GM23338 (cell line): Measurements from ENCODE around the gene CACNG6. TPM values are rescaled to one million over a fixed set of nuclear protein-coding genes. Genes with fewer than 3 reads are reported as not detected.

Experiments used
- ATAC-seq: fragments of 200-7000 bp; cut with Tn5 transposase; 3 replicates; pipeline ENCODE4 v1.9.1; 2020
- DNase-seq: peaks from one replicate; pipeline ENCODE4 v3.0.0-alpha.2; 2015; ENCODE audit warnings: low spot score
- H2AFZ ChIP-seq: fragments of 200-600 bp; sonication (generic); 2 replicates; pipeline ENCODE4 v1.8.0; 2016; ENCODE audit warnings: antibody characterized with exemption, mild to moderate bottlenecking, moderate library complexity
- H3F3A ChIP-seq: fragments of 200-600 bp; sonication (generic); replicated peaks from 2 replicates; pipeline ENCODE4 v1.8.0; 2017; ENCODE audit warnings: antibody characterized with exemption, mixed run types, low read depth
- H3K27ac ChIP-seq: fragments of 200-600 bp; sonication (generic); 2 replicates; pipeline ENCODE4 v1.6.1; 2016; ENCODE audit warnings: low read depth
- H3K27me3 ChIP-seq: fragments of 200-600 bp; sonication (generic); 2 replicates; pipeline ENCODE4 v1.8.0; 2016; ENCODE audit warnings: mild to moderate bottlenecking, mixed run types, moderate library complexity; ENCODE audit not compliant: insufficient read depth
- H3K36me3 ChIP-seq: fragments of 200-600 bp; sonication (generic); 2 replicates; pipeline ENCODE4 v1.8.0; 2016; ENCODE audit warnings: mild to moderate bottlenecking; ENCODE audit not compliant: insufficient read depth
- H3K4me1 ChIP-seq: fragments of 200-600 bp; sonication (generic); 2 replicates; pipeline ENCODE4 v1.8.0; 2016; ENCODE audit warnings: mild to moderate bottlenecking, moderate library complexity; ENCODE audit not compliant: insufficient read depth
- H3K4me2 ChIP-seq: fragments of 200-600 bp; sonication (generic); 2 replicates; pipeline ENCODE4 v1.7.1; 2017; ENCODE audit warnings: mixed run types
- H3K4me3 ChIP-seq: fragments of 200-600 bp; sonication (generic); 2 replicates; pipeline ENCODE4 v1.6.1; 2016; ENCODE audit warnings: mixed run types
- H3K79me2 ChIP-seq: fragments of 200-600 bp; sonication (generic); replicated peaks from 2 replicates; pipeline ENCODE4 v1.8.0; 2017; ENCODE audit warnings: mild to moderate bottlenecking; ENCODE audit not compliant: insufficient read depth
- H3K9me2 ChIP-seq: fragments of 200-600 bp; sonication (generic); 2 replicates; pipeline ENCODE4 v1.8.0; 2017; ENCODE audit not compliant: insufficient read depth
- H4K20me1 ChIP-seq: fragments of 200-600 bp; sonication (generic); replicated peaks from 2 replicates; pipeline ENCODE4 v1.8.0; 2017; ENCODE audit warnings: mild to moderate bottlenecking; ENCODE audit not compliant: insufficient read depth
- H3K27ac Mint-ChIP-seq: 2 replicates; pipeline ENCODE4 v1.8.0; 2020; ENCODE audit warnings: inconsistent platforms, mild to moderate bottlenecking, moderate library complexity, mixed read lengths
- H3K27me3 Mint-ChIP-seq: 3 replicates; pipeline ENCODE4 v1.8.0; 2022; ENCODE audit warnings: low read depth, mild to moderate bottlenecking, moderate library complexity, mixed read lengths, inconsistent platforms; ENCODE audit not compliant: insufficient read depth, poor library complexity
- H3K36me3 Mint-ChIP-seq: 3 replicates; pipeline ENCODE4 v1.8.0; 2021; ENCODE audit warnings: low read depth, mild to moderate bottlenecking, inconsistent platforms, moderate library complexity, mixed read lengths
- H3K4me1 Mint-ChIP-seq: 3 replicates; pipeline ENCODE4 v1.8.0; 2020; ENCODE audit warnings: mild to moderate bottlenecking, inconsistent platforms, mixed read lengths
- H3K4me3 Mint-ChIP-seq: 3 replicates; pipeline ENCODE4 v1.8.0; 2021; ENCODE audit warnings: moderate library complexity, mild to moderate bottlenecking, inconsistent platforms, mixed read lengths
- H3K9me3 Mint-ChIP-seq: 3 replicates; pipeline ENCODE4 v1.8.0; 2020; ENCODE audit warnings: moderate library complexity, mild to moderate bottlenecking, inconsistent platforms, mixed read lengths
- CREB1 ChIP-seq: fragments of 250-450 bp; sonication (Bioruptor Pico); IDR thresholded peaks from 2 replicates; pipeline ENCODE4 v1.5.0; 2020; ENCODE audit warnings: low read depth, mild to moderate bottlenecking, moderate library complexity
- EZH2 ChIP-seq: fragments of 200-600 bp; sonication (generic); IDR thresholded peaks from one replicate; pipeline ENCODE4 v1.8.0; 2017; ENCODE audit warnings: antibody characterized with exemption, mild to moderate bottlenecking, low read depth; ENCODE audit not compliant: unreplicated experiment
- JUNB ChIP-seq: IDR thresholded peaks from one replicate; pipeline ENCODE4 v1.6.1; 2016; ENCODE audit warnings: antibody characterized with exemption; ENCODE audit not compliant: unreplicated experiment
- NANOG ChIP-seq: IDR thresholded peaks from 2 replicates; pipeline ENCODE4 v1.6.1; 2016; ENCODE audit warnings: antibody characterized with exemption, borderline replicate concordance
- POLR2AphosphoS5 ChIP-seq: IDR thresholded peaks from 2 replicates; pipeline ENCODE4 v1.6.1; 2016; ENCODE audit warnings: antibody characterized with exemption, low read depth
- STAT1 ChIP-seq: IDR thresholded peaks from one replicate; pipeline ENCODE4 v1.6.1; 2016; ENCODE audit warnings: antibody characterized with exemption; ENCODE audit not compliant: unreplicated experiment
- ZNF331 ChIP-seq: fragments of 250-450 bp; sonication (Bioruptor Pico); IDR thresholded peaks from 2 replicates; pipeline ENCODE4 v1.5.0; 2020; ENCODE audit warnings: low read depth, mild to moderate bottlenecking, moderate library complexity
- polyA plus RNA-seq: library from polyadenylated mRNA; unstranded; fragments of >200 nt; fragmentation: Nextera tagmentation; extraction: Ambion mirVana; gene quantifications from 2 replicates; pipeline ENCODE4 v1.2.1, GENCODE V29; 2016
- total RNA-seq: library from RNA; depleted of rRNA; stranded (reverse); fragments of >200 nt; shearing (Covaris generic); gene quantifications from 2 replicates; pipeline ENCODE4 v1.2.3, GENCODE V29; 2014
- TF ChIP-seq, protein P1 (sequence below): IDR thresholded peaks from one replicate; pipeline ENCODE4 v1.6.1; 2018; ENCODE audit warnings: antibody characterized with exemption; ENCODE audit not compliant: unreplicated experiment
- TF ChIP-seq, protein P2 (sequence below), 2 experiments: fragments of 200-600 bp in 1 of 2; sonication (generic) in 1 of 2; conservative IDR thresholded peaks; 2 replicates each; pipeline versions ENCODE4 v1.5.1 to v1.6.1; 2016 to 2017; ENCODE audit warnings: antibody characterized with exemption in 2 of 2, low read depth in 2 of 2, mild to moderate bottlenecking in 2 of 2, moderate library complexity in 1 of 2
- TF ChIP-seq, protein P3 (sequence below): fragments of 250-450 bp; sonication (Bioruptor Pico); IDR thresholded peaks from 2 replicates; pipeline ENCODE4 v1.5.0; 2020; ENCODE audit warnings: mild to moderate bottlenecking, moderate library complexity

Gene CACNG6
- total and polyA plus RNA-seq, 2 experiments from 2014 or later = 0.38 to 1.5 TPM

DNA sequence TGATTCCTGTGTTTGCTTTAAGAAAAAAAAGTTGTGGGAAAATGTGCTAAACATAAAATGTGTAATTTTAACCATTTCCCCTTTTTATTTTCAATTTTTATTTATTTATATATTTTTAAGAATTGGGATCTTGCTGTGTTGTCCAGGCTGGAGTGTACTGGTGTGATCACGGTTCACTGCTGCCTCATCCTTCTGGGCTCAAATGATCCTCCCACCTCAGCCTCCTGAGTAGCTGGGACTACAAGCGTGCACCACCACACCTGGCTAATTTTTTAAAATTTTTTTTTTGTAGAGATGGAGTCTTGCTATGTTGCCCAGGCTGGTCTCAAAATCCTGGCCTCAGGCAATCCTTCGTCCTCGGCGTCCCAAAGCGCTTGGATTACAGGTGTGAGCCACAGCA lies 19.0 kb downstream of the CACNG6 start:
- H3K9me2 ChIP-seq = no peaks in the 10 kb centered on the region
- no peak overlapping the region for H3K4me3 ChIP-seq
- ATAC-seq = no peak
- no peak overlapping the region for H2AFZ ChIP-seq
- Mint-ChIP-seq H3K27ac (no peak overlapping the region), H3K36me3 (no peaks in the 10 kb centered on the region), H3K4me3 (no peak overlapping the region), H3K27me3 (peaks cover 11% of the 10 kb centered on the region), H3K4me1 (peaks cover 24% of the 10 kb centered on the region), H3K9me3 (no peaks in the 10 kb centered on the region; the same call in 2 of the 3 replicates)
- TF ChIP-seq EZH2 = no peak
- TF ChIP-seq, protein P1, sequence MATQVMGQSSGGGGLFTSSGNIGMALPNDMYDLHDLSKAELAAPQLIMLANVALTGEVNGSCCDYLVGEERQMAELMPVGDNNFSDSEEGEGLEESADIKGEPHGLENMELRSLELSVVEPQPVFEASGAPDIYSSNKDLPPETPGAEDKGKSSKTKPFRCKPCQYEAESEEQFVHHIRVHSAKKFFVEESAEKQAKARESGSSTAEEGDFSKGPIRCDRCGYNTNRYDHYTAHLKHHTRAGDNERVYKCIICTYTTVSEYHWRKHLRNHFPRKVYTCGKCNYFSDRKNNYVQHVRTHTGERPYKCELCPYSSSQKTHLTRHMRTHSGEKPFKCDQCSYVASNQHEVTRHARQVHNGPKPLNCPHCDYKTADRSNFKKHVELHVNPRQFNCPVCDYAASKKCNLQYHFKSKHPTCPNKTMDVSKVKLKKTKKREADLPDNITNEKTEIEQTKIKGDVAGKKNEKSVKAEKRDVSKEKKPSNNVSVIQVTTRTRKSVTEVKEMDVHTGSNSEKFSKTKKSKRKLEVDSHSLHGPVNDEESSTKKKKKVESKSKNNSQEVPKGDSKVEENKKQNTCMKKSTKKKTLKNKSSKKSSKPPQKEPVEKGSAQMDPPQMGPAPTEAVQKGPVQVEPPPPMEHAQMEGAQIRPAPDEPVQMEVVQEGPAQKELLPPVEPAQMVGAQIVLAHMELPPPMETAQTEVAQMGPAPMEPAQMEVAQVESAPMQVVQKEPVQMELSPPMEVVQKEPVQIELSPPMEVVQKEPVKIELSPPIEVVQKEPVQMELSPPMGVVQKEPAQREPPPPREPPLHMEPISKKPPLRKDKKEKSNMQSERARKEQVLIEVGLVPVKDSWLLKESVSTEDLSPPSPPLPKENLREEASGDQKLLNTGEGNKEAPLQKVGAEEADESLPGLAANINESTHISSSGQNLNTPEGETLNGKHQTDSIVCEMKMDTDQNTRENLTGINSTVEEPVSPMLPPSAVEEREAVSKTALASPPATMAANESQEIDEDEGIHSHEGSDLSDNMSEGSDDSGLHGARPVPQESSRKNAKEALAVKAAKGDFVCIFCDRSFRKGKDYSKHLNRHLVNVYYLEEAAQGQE = no peak
- no peak for TF ChIP-seq POLR2AphosphoS5
- TF ChIP-seq STAT1 = no peak
- no peak for TF ChIP-seq ZNF331 (CRISPR knock-in tag)
- no peak for TF ChIP-seq NANOG
- TF ChIP-seq JUNB = no peak
- TF ChIP-seq, protein P2, sequence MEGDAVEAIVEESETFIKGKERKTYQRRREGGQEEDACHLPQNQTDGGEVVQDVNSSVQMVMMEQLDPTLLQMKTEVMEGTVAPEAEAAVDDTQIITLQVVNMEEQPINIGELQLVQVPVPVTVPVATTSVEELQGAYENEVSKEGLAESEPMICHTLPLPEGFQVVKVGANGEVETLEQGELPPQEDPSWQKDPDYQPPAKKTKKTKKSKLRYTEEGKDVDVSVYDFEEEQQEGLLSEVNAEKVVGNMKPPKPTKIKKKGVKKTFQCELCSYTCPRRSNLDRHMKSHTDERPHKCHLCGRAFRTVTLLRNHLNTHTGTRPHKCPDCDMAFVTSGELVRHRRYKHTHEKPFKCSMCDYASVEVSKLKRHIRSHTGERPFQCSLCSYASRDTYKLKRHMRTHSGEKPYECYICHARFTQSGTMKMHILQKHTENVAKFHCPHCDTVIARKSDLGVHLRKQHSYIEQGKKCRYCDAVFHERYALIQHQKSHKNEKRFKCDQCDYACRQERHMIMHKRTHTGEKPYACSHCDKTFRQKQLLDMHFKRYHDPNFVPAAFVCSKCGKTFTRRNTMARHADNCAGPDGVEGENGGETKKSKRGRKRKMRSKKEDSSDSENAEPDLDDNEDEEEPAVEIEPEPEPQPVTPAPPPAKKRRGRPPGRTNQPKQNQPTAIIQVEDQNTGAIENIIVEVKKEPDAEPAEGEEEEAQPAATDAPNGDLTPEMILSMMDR (conservative IDR thresholded peaks at IDR 0.05; ENCODE audit: low read depth in 2 of 2) = no peak
- TF ChIP-seq CREB1 = no peak
- TF ChIP-seq, protein P3, sequence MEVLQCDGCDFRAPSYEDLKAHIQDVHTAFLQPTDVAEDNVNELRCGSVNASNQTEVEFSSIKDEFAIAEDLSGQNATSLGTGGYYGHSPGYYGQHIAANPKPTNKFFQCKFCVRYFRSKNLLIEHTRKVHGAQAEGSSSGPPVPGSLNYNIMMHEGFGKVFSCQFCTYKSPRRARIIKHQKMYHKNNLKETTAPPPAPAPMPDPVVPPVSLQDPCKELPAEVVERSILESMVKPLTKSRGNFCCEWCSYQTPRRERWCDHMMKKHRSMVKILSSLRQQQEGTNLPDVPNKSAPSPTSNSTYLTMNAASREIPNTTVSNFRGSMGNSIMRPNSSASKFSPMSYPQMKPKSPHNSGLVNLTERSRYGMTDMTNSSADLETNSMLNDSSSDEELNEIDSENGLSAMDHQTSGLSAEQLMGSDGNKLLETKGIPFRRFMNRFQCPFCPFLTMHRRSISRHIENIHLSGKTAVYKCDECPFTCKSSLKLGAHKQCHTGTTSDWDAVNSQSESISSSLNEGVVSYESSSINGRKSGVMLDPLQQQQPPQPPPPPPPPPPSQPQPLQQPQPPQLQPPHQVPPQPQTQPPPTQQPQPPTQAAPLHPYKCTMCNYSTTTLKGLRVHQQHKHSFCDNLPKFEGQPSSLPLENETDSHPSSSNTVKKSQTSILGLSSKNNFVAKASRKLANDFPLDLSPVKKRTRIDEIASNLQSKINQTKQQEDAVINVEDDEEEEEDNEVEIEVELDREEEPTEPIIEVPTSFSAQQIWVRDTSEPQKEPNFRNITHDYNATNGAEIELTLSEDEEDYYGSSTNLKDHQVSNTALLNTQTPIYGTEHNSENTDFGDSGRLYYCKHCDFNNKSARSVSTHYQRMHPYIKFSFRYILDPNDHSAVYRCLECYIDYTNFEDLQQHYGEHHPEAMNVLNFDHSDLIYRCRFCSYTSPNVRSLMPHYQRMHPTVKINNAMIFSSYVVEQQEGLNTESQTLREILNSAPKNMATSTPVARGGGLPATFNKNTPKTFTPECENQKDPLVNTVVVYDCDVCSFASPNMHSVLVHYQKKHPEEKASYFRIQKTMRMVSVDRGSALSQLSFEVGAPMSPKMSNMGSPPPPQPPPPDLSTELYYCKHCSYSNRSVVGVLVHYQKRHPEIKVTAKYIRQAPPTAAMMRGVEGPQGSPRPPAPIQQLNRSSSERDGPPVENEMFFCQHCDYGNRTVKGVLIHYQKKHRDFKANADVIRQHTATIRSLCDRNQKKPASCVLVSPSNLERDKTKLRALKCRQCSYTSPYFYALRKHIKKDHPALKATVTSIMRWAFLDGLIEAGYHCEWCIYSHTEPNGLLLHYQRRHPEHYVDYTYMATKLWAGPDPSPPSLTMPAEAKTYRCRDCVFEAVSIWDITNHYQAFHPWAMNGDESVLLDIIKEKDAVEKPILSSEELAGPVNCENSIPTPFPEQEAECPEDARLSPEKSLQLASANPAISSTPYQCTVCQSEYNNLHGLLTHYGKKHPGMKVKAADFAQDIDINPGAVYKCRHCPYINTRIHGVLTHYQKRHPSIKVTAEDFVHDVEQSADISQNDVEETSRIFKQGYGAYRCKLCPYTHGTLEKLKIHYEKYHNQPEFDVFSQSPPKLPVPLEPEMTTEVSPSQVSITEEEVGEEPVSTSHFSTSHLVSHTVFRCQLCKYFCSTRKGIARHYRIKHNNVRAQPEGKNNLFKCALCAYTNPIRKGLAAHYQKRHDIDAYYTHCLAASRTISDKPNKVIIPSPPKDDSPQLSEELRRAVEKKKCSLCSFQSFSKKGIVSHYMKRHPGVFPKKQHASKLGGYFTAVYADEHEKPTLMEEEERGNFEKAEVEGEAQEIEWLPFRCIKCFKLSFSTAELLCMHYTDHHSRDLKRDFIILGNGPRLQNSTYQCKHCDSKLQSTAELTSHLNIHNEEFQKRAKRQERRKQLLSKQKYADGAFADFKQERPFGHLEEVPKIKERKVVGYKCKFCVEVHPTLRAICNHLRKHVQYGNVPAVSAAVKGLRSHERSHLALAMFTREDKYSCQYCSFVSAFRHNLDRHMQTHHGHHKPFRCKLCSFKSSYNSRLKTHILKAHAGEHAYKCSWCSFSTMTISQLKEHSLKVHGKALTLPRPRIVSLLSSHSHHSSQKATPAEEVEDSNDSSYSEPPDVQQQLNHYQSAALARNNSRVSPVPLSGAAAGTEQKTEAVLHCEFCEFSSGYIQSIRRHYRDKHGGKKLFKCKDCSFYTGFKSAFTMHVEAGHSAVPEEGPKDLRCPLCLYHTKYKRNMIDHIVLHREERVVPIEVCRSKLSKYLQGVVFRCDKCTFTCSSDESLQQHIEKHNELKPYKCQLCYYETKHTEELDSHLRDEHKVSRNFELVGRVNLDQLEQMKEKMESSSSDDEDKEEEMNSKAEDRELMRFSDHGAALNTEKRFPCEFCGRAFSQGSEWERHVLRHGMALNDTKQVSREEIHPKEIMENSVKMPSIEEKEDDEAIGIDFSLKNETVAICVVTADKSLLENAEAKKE (CRISPR knock-in tag) = no peak
- no peak for DNase-seq
- H3K27ac ChIP-seq = no peak overlapping the region
- no peaks in the 10 kb centered on the region; the same call in 1 of the 2 replicates for H3K27me3 ChIP-seq
- no peaks in the 10 kb centered on the region for H3K79me2 ChIP-seq
- no peak overlapping the region for H3K4me2 ChIP-seq
- H4K20me1 ChIP-seq = no peaks in the 10 kb centered on the region
- peaks cover 12% of the 10 kb centered on the region for H3K4me1 ChIP-seq
- peaks cover 13% of the 10 kb centered on the region; the same call in 1 of the 2 replicates for H3F3A ChIP-seq
- no peaks in the 10 kb centered on the region for H3K36me3 ChIP-seq
